A549 (cell line): ENCODE results near the gene GALNT8. TPM values are rescaled to one million over a fixed set of nuclear protein-coding genes. Genes with fewer than 3 reads are reported as not detected.

ENCODE experiments used
- ATAC-seq, 2 experiments: fragments of 200-7000 bp in 1 of 2; fragments of >200 bp in 1 of 2; cut with Nextera tagmentation in 1 of 2; cut with Tn5 transposase in 1 of 2; 3 replicates each; pipeline versions ENCODE4 v1.8.0 to v1.9.1; 2018 to 2020; ENCODE audit warnings: mild to moderate bottlenecking in 1 of 2, moderate library complexity in 1 of 2
- CTCF ChIA-PET: fragments of 300-600 bp; sonication (Branson Sonifier 250); formaldehyde crosslinking; extraction: SDS; loops from one replicate; lab custom pipeline; 2021; ENCODE audit warnings: antibody characterized with exemption, inconsistent platforms; lab: Yijun Ruan, JAX
- POLR2A ChIA-PET: fragments of 350-600 bp; formaldehyde crosslinking; extraction: SDS; loops from one replicate; lab custom pipeline; 2021; ENCODE audit warnings: antibody characterized with exemption, inconsistent platforms; lab: Yijun Ruan, JAX
- DNase-seq, 2 experiments: peaks; one replicate each; pipeline versions ENCODE4 v3.0.0 to v3.0.0-alpha.2; 2011 to 2016; ENCODE audit warnings: low read depth in 1 of 2, low spot score in 1 of 2
- FAIRE-seq: peaks from 2 replicates; lab custom pipeline; 2011; peaks lifted over from hg19 to GRCh38; lab: Jason Lieb, UNC
- H3K27ac ChIP-seq, 2 experiments: fragments of >200 bp; sonication (Bioruptor Twin); formaldehyde crosslinking; 3 replicates each; pipeline ENCODE4 v1.5.1; 2016 to 2017
- H3K4me1 ChIP-seq: fragments of >200 bp; sonication (Bioruptor Twin); formaldehyde crosslinking; 3 replicates; pipeline ENCODE4 v1.6.1; 2016
- H3K4me2 ChIP-seq: fragments of >200 bp; sonication (Bioruptor Twin); formaldehyde crosslinking; 3 replicates; pipeline ENCODE4 v1.6.1; 2016
- H3K4me3 ChIP-seq: fragments of >200 bp; sonication (Bioruptor Twin); formaldehyde crosslinking; 3 replicates; pipeline ENCODE4 v1.5.1; 2016
- H3K9me3 ChIP-seq: fragments of >200 bp; sonication (Bioruptor Twin); formaldehyde crosslinking; 3 replicates; pipeline ENCODE4 v1.6.1; 2016
- CEBPB ChIP-seq, 2 experiments: fragments of >200 bp in 1 of 2; sonication (Bioruptor Twin) in 1 of 2; formaldehyde crosslinking in 1 of 2; IDR thresholded peaks; 2 replicates each; pipeline ENCODE4 v1.6.1; 2012 to 2016
- CHD2 ChIP-seq: fragments of 150-350 bp; IDR thresholded peaks from 2 replicates; pipeline ENCODE4 v1.6.1; 2014; ENCODE audit warnings: low read length; ENCODE audit not compliant: partially characterized antibody
- CHD4 ChIP-seq: fragments of 200-600 bp; sonication (generic); IDR thresholded peaks from 2 replicates; pipeline ENCODE4 v1.6.1; 2016; ENCODE audit warnings: antibody characterized with exemption, mild to moderate bottlenecking, borderline replicate concordance
- EHF ChIP-seq: fragments of 250-450 bp; sonication (Bioruptor Pico); IDR thresholded peaks from 2 replicates; pipeline ENCODE4 v1.5.0; 2020; ENCODE audit warnings: mild to moderate bottlenecking
- EP300 ChIP-seq, 2 experiments: fragments of >200 bp; sonication (Bioruptor Twin); formaldehyde crosslinking; IDR thresholded peaks; 2 replicates in 1 of 2; 3 replicates in 1 of 2; pipeline ENCODE4 v1.6.1; 2016 to 2017
- HEYL ChIP-seq: fragments of 250-450 bp; sonication (Bioruptor Pico); IDR thresholded peaks from 2 replicates; pipeline ENCODE4 v1.8.0; 2021; ENCODE audit warnings: mild to moderate bottlenecking, moderate library complexity
- HMGXB4 ChIP-seq: fragments of 250-450 bp; sonication (Bioruptor Pico); IDR thresholded peaks from 2 replicates; pipeline ENCODE4 v1.5.0; 2021; ENCODE audit warnings: mild to moderate bottlenecking, moderate library complexity, borderline replicate concordance
- HOXB13 ChIP-seq: fragments of 250-450 bp; sonication (Bioruptor Pico); IDR thresholded peaks from 2 replicates; pipeline ENCODE4 v1.5.0; 2020; ENCODE audit warnings: low read depth, mild to moderate bottlenecking, moderate library complexity
- KDM5A ChIP-seq: fragments of 200-600 bp; sonication (generic); IDR thresholded peaks from 2 replicates; pipeline ENCODE4 v1.6.1; 2016; ENCODE audit warnings: antibody characterized with exemption, mild to moderate bottlenecking
- NFE2L2 ChIP-seq: fragments of 150-350 bp; conservative IDR thresholded peaks from 2 replicates; pipeline ENCODE4 v1.6.1; 2014; ENCODE audit warnings: low read length
- NR3C1 ChIP-seq: fragments of >200 bp; sonication (Bioruptor Twin); formaldehyde crosslinking; IDR thresholded peaks from 3 replicates; pipeline ENCODE4 v1.6.1; 2017
- RCOR1 ChIP-seq: fragments of 150-350 bp; IDR thresholded peaks from 2 replicates; pipeline ENCODE4 v1.6.1; 2014; ENCODE audit warnings: antibody characterized with exemption, low read length, low read depth
- REST ChIP-seq: fragments of 200-600 bp; sonication (generic); IDR thresholded peaks from 2 replicates; pipeline ENCODE4 v1.6.1; 2016; ENCODE audit warnings: antibody characterized with exemption, mild to moderate bottlenecking, moderate library complexity
- RFX5 ChIP-seq: fragments of 450-650 bp; IDR thresholded peaks from 2 replicates; pipeline ENCODE4 v1.7.1; 2014; ENCODE audit warnings: antibody characterized with exemption, mild to moderate bottlenecking, moderate library complexity
- RNF2 ChIP-seq: fragments of 200-600 bp; sonication (generic); IDR thresholded peaks from 2 replicates; pipeline ENCODE4 v1.6.1; 2016; ENCODE audit warnings: low read depth, mild to moderate bottlenecking, antibody characterized with exemption, moderate library complexity, borderline replicate concordance
- SREBF2 ChIP-seq: fragments of 450-650 bp; IDR thresholded peaks from 2 replicates; pipeline ENCODE4 v1.6.1; 2014; ENCODE audit warnings: mild to moderate bottlenecking, moderate library complexity
- TP53 ChIP-seq: fragments of 250-450 bp; sonication (Bioruptor Pico); IDR thresholded peaks from 2 replicates; pipeline ENCODE4 v1.5.0; 2021; ENCODE audit warnings: mild to moderate bottlenecking, moderate library complexity
- ZC3H11A ChIP-seq: fragments of 450-650 bp; IDR thresholded peaks from 2 replicates; pipeline ENCODE4 v1.6.1; 2014; ENCODE audit warnings: antibody characterized with exemption, mild to moderate bottlenecking
- ZFP36 ChIP-seq: fragments of 450-650 bp; IDR thresholded peaks from 2 replicates; pipeline ENCODE4 v1.6.1; 2014; ENCODE audit warnings: borderline replicate concordance; ENCODE audit not compliant: partially characterized antibody
- ZSCAN20 ChIP-seq: fragments of 250-450 bp; sonication (Bioruptor Pico); IDR thresholded peaks from 2 replicates; pipeline ENCODE4 v1.8.0; 2022; ENCODE audit warnings: mild to moderate bottlenecking, moderate library complexity
- WGBS: methylation state at CpG from one replicate; pipeline ENCODE4 v1.1.6; 2017; ENCODE audit errors: missing lambda C conversion rate; 5-methylcytosine and 5-hydroxymethylcytosine counted together
- polyA plus RNA-seq, 4 experiments: library from polyadenylated mRNA; depleted of rRNA in 3 of 4; stranded (reverse); fragments of >200 nt; fragmentation: RNase III in 1 of 4; extraction: RNeasy Plus Mini Kit Qiagen cat#74134 plus additional on column Dnase treatment in 1 of 4; gene quantifications; 2 replicates in 3 of 4; 3 replicates in 1 of 4; pipeline ENCODE4 v1.2.3, GENCODE V29; 2011 to 2017
- TF ChIP-seq, protein P1 (sequence below): fragments of 450-650 bp; IDR thresholded peaks from 2 replicates; pipeline ENCODE4 v1.6.1; 2014; ENCODE audit warnings: antibody characterized with exemption

The GALNT8 gene
- polyA plus RNA-seq, 2 of the 4 experiments (the other 2 are of a cell fraction), result not detected

DNA sequence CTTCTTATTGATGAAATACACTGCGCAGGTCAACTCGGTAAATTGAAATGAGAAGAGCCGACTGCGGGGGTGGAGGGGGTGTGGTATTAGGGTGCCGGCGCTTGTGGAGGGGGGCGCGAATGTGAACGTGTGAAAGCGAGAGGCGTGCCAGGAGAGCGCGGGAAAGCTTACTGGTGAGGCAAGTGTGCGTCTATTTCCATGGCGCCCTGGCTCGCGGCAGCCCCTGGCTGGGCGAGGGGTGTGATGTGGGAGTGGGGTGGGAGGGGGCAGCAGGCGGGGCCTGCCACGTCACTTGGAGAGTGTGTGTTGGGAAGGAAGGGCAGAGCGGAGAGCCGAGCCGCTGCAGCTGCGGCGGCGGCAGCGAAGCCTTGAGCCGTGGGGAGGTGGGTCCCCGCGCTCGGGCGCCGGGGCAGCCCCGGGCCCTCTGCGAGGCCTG, 88.8 kb downstream of the GALNT8 start:
- ChIA-PET CTCF (no interaction called here), POLR2A (no interaction called here)
- Histone ChIP-seq H3K4me1 (no peaks in the 10 kb centered on the region), H3K27ac (no peak overlapping the region), H3K4me3 (no peak overlapping the region), H3K9me3 (no peaks in the 10 kb centered on the region), H3K4me2 (no peak overlapping the region)
- WGBS, result 77% methylated on average over 26 of the region's 35 CpGs
- TF ChIP-seq, protein P1, sequence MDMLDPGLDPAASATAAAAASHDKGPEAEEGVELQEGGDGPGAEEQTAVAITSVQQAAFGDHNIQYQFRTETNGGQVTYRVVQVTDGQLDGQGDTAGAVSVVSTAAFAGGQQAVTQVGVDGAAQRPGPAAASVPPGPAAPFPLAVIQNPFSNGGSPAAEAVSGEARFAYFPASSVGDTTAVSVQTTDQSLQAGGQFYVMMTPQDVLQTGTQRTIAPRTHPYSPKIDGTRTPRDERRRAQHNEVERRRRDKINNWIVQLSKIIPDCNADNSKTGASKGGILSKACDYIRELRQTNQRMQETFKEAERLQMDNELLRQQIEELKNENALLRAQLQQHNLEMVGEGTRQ, result no peak
- no peak for TF ChIP-seq CEBPB (IDR thresholded peaks at IDR 0.05)
- TF ChIP-seq REST, result no peak
- TF ChIP-seq ZC3H11A, result no peak
- no peak for TF ChIP-seq SREBF2
- TF ChIP-seq NR3C1, result no peak
- no peak for TF ChIP-seq CHD2
- TF ChIP-seq RFX5, result no peak
- no peak for TF ChIP-seq NFE2L2
- TF ChIP-seq RCOR1, result no peak
- no peak for TF ChIP-seq ZFP36
- TF ChIP-seq RNF2, result no peak
- no peak for TF ChIP-seq HMGXB4 (CRISPR knock-in tag)
- no peak for TF ChIP-seq TP53 (CRISPR knock-in tag)
- no peak for TF ChIP-seq HOXB13
- FAIRE-seq (no peak), DNase-seq (no peak), ATAC-seq (no peak)

DNA sequence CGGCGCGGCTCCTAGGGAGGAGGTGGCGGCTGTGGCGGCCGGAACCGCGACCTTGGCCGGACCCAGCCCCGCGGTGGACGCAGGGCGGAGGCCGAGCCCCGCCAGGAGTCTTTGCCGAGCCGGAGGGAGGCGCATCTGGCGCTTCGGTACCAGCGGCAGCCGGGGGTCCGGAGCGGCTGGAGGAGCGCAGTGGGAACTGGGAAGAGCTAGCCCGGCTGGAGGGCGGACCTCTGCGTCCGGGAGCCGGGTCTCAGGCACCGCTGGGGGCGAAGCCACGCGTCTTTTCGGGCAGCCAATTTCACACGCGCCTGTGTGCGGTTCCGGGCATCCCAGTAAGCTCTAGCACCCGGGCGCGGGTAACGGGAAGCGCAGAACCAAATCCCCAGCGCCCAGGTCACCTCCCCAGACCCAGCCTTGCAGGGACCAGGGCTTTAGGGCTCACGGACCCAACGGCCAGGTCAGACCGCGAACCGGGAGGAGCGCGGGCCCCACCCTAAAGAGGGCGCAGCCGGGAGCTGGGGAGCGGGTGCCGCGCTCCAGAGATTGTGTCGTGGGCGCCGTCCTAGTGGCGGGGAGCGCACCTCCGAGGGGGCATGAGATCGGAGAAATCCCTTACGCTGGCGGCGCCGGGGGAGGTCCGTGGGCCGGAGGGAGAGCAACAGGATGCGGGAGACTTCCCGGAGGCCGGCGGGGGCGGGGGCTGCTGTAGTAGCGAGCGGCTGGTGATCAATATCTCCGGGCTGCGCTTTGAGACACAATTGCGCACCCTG, 89.4 kb downstream of the GALNT8 start:
- Histone ChIP-seq H3K27ac (no peak overlapping the region), H3K4me1 (no peaks in the 10 kb centered on the region), H3K9me3 (no peaks in the 10 kb centered on the region)
- ChIA-PET CTCF (no interaction called here), POLR2A (no interaction called here)
- ATAC-seq (no peak), FAIRE-seq (no peak), DNase-seq (no peak)
- WGBS, result 55% methylated on average over 47 of the region's 80 CpGs
- TF ChIP-seq HEYL (no peak), ZSCAN20 (CRISPR knock-in tag) (no peak), CHD2 (no peak), EHF (no peak), EP300 (IDR thresholded peaks at IDR 0.05) (no peak), KDM5A (no peak), CHD4 (no peak)
- TF ChIP-seq, all 56 proteins: peak for 0
- Histone ChIP-seq H3K4me2 (no peak overlapping the region), H3K4me3 (no peak overlapping the region)
